K562 (cell line): Measurements from ENCODE around the gene GPR135. TPM values are rescaled to one million over a fixed set of nuclear protein-coding genes. Genes with fewer than 3 reads are reported as not detected.

ENCODE experiments used
- ATAC-seq: fragments of 200-7000 bp; cut with Tn5 transposase; 3 replicates; pipeline ENCODE4 v1.9.1; 2020; ENCODE audit warnings: moderate library complexity
- BruUV-seq: library from RNA; stranded (reverse); fragments of 400-500 nt; replicated peaks from 2 replicates; lab custom pipeline; 2021; lab: Mats Ljungman, UMichigan
- CTCF ChIA-PET: fragments of 300-600 bp; formaldehyde crosslinking; extraction: SDS; loops from one replicate; lab custom pipeline; 2021; ENCODE audit warnings: low intra/inter-chr PET ratio; lab: Yijun Ruan, JAX
- POLR2A ChIA-PET: fragments of 300-600, 350-650 bp; sonication (Branson Sonifier 250); formaldehyde crosslinking; extraction: SDS; loops from one replicate; lab custom pipeline; 2021; ENCODE audit warnings: antibody characterized with exemption, inconsistent platforms; lab: Yijun Ruan, JAX
- DNase-seq, 4 experiments: peaks; one replicate each; pipeline versions ENCODE4 v3.0.0 to v3.0.0-alpha.2; 2011 to 2018; ENCODE audit warnings: low spot score in 3 of 4, mixed read lengths in 3 of 4; ENCODE audit errors: extremely low read depth in 1 of 4
- FAIRE-seq: peaks from 2 replicates; lab custom pipeline; 2011; peaks lifted over from hg19 to GRCh38; lab: Jason Lieb, UNC
- H2AFZ ChIP-seq: 2 replicates; pipeline ENCODE4 v1.6.0; 2011; ENCODE audit warnings: low read depth, low read length, control low read depth, inconsistent platforms
- H3K27ac ChIP-seq: fragments of 200-600 bp; 3 replicates; pipeline ENCODE4 v1.8.0; 2011; ENCODE audit warnings: low read depth, mild to moderate bottlenecking, control low read depth, inconsistent platforms, low read length, moderate library complexity, mixed read lengths; ENCODE audit errors: extremely low read depth
- H3K27me3 ChIP-seq, 2 experiments: fragments of 300-600 bp in 1 of 2; 2 replicates in 1 of 2; 3 replicates in 1 of 2; pipeline versions ENCODE4 v1.6.0 to v1.8.0; 2011; ENCODE audit warnings: inconsistent platforms in 2 of 2, low read length in 2 of 2, mild to moderate bottlenecking in 1 of 2, mixed read lengths in 1 of 2, moderate library complexity in 1 of 2; ENCODE audit not compliant: control insufficient read depth in 2 of 2, insufficient read depth in 2 of 2
- H3K36me3 ChIP-seq: fragments of 300-600 bp; 3 replicates; pipeline ENCODE4 v1.8.0; 2011; ENCODE audit warnings: mild to moderate bottlenecking, low read length, inconsistent platforms; ENCODE audit not compliant: control insufficient read depth, insufficient read depth
- H3K4me1 ChIP-seq, 2 experiments: fragments of 200-600 bp in 1 of 2; replicated peaks in 1 of 2; 2 replicates in 1 of 2; 3 replicates in 1 of 2; pipeline versions ENCODE4 v1.5.1 to v1.8.0; 2011; ENCODE audit warnings: inconsistent platforms in 2 of 2, low read length in 2 of 2, mild to moderate bottlenecking in 1 of 2, mixed read lengths in 1 of 2, moderate library complexity in 1 of 2; ENCODE audit not compliant: control insufficient read depth in 2 of 2, insufficient read depth in 2 of 2
- H3K4me2 ChIP-seq: 2 replicates; pipeline ENCODE4 v1.6.1; 2011; ENCODE audit warnings: low read length, control low read depth, inconsistent platforms, mixed read lengths; ENCODE audit not compliant: insufficient read depth
- H3K4me3 ChIP-seq: fragments of 200-600 bp; sonication (generic), shearing (Covaris generic); 2 replicates; pipeline ENCODE4 v1.5.1; 2016; ENCODE audit warnings: control low read depth, inconsistent platforms
- H3K79me2 ChIP-seq: fragments of 200-600 bp; 3 replicates; pipeline ENCODE4 v1.8.0; 2011; ENCODE audit warnings: low read length, inconsistent platforms; ENCODE audit not compliant: control insufficient read depth, insufficient read depth
- H3K9ac ChIP-seq, 2 experiments: 2 replicates each; pipeline versions ENCODE4 v1.6.0 to v1.6.1; 2011; ENCODE audit warnings: low read depth in 2 of 2, low read length in 2 of 2, control low read depth in 1 of 2, inconsistent platforms in 1 of 2, mild to moderate bottlenecking in 1 of 2, mixed read lengths in 1 of 2; ENCODE audit not compliant: insufficient read depth in 1 of 2
- H3K9me1 ChIP-seq: one replicate; pipeline ENCODE4 v1.6.0; 2011; ENCODE audit warnings: inconsistent platforms, mild to moderate bottlenecking, low read length, moderate library complexity; ENCODE audit not compliant: control insufficient read depth, insufficient read depth
- H3K9me3 ChIP-seq: replicated peaks from 2 replicates; pipeline ENCODE4 v1.5.1; 2011; ENCODE audit warnings: low read depth, low read length, inconsistent platforms; ENCODE audit not compliant: control insufficient read depth, insufficient read depth
- H4K20me1 ChIP-seq: replicated peaks from 2 replicates; pipeline ENCODE4 v1.6.1; 2011; ENCODE audit warnings: low read length, inconsistent platforms, mixed read lengths; ENCODE audit not compliant: control insufficient read depth, insufficient read depth
- CAMTA2 ChIP-seq: fragments of 250-450 bp; sonication (Bioruptor Pico); conservative IDR thresholded peaks from 2 replicates; pipeline ENCODE4 v1.5.1; 2022
- GABPB1 ChIP-seq: sonication (generic); formaldehyde crosslinking; IDR thresholded peaks from 2 replicates; pipeline ENCODE4 v1.8.0; 2022; ENCODE audit warnings: mild to moderate bottlenecking, missing genetic modification reagents
- HIVEP1 ChIP-seq: fragments of 250-450 bp; sonication (Bioruptor Pico); IDR thresholded peaks from 2 replicates; pipeline ENCODE4 v1.4.0; 2020; ENCODE audit warnings: mild to moderate bottlenecking
- KLF6 ChIP-seq: fragments of 250-450 bp; sonication (Bioruptor Pico); IDR thresholded peaks from 2 replicates; pipeline ENCODE4 v1.4.0; 2020; ENCODE audit warnings: mild to moderate bottlenecking, moderate library complexity, borderline replicate concordance
- MIER1 ChIP-seq: fragments of 450-650 bp; IDR thresholded peaks from 2 replicates; pipeline ENCODE4 v1.6.1; 2016; ENCODE audit warnings: antibody characterized with exemption, mild to moderate bottlenecking, low read depth
- NR2C2 ChIP-seq, 2 experiments: fragments of 200-800 bp in 1 of 2; sonication (Bioruptor generic) in 1 of 2; sonication (generic) in 1 of 2; formaldehyde crosslinking in 1 of 2; IDR thresholded peaks; 2 replicates each; pipeline versions ENCODE4 v1.6.1 to v1.8.0; 2016 to 2022; ENCODE audit warnings: mild to moderate bottlenecking in 1 of 2, missing compliant biosample characterization in 1 of 2, missing genetic modification characterization in 1 of 2, missing genetic modification reagents in 1 of 2
- WGBS: fragments of 100-300 bp; shearing (Covaris generic); methylation state at CpG from one replicate; pipeline ENCODE4 v1.1.6; 2016; ENCODE audit warnings: low coverage, mixed read lengths; ENCODE audit not compliant: insufficient coverage; ENCODE audit errors: missing lambda C conversion rate; 5-methylcytosine and 5-hydroxymethylcytosine counted together
- in situ Hi-C: fragments of 300-500 bp; cut with MboI; formaldehyde crosslinking; loops from 4 replicates; pipeline ENCODE4 v1.15.0; 2018; ENCODE audit warnings: inconsistent platforms, mixed read lengths
- intact Hi-C: fragments of 100-400 bp; cut with micrococcal nuclease; formaldehyde crosslinking; loops from 2 replicates; pipeline ENCODE4 v1.14.2; 2022
- polyA plus RNA-seq, 8 experiments: library from polyadenylated mRNA; depleted of rRNA in 4 of 8; stranded (reverse) in 5 of 8; unstranded in 3 of 8; fragments of >200 nt; fragmentation: Nextera tagmentation in 2 of 8; fragmentation: Illumina TruSeq in 1 of 8; extraction: Ambion mirVana in 2 of 8; extraction: Trizol in 1 of 8; gene quantifications; 2 replicates each; pipeline versions ENCODE4 v1.2.1 to v1.2.3, GENCODE V29; 2011 to 2014; ENCODE audit warnings: inconsistent platforms in 1 of 8, missing spikeins in 1 of 8
- total RNA-seq, 7 experiments: library from RNA; depleted of rRNA in 6 of 7; stranded (reverse); fragments of >200 nt in 6 of 7; fragmentation: Illumina TruSeq in 2 of 7; extraction: Trizol in 2 of 7; gene quantifications; 2 replicates each; pipeline versions ENCODE4 v1.2.1 to v1.2.3, GENCODE V29; 2011 to 2021; ENCODE audit warnings: low replicate concordance in 1 of 7
- TF ChIP-seq, protein P1 (sequence below): IDR thresholded peaks from 2 replicates; pipeline ENCODE4 v1.6.1; 2014; ENCODE audit warnings: antibody characterized with exemption

GPR135 gene
- total and polyA plus RNA-seq, 9 of the 15 experiments (the other 6 are each of a cell fraction or from before 2014, with no cell fraction given), result 0.06 to 1.6 (median 1.0) TPM

DNA sequence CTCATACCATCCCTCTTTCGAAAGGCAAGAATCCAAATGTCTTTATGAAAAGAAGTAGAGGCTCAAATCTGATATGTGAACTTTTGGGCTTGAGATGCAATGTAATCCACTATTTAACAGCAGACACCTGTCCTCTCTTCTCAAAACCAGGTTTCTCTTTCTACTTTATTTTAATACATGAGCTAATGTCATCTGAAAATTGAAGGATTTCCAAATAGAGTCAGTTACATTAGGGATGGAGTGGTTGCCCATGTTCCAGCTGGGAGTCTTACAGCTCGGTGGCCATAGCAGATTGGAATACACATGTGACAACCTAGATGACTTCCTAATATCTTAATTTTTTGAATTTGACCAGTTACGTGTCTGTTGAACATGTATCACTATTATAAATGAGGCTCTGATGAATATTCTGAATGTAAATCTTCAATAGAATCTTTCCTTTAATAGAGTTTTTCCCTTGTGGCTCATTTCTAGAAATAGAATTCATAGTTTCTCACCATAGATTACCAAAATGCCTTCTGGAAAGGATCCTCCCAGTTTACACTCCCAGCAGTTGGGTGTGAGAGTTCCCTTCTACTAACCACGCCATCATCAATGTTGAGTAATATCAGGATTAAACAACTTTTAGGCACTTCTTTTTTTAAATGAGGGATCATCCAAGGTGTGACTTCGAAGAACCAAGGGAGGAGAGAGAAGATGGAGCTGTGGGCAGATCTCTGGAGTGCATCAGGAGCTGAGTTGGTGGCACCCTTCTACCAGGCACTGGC is 49.2 kb downstream of the GPR135 start:
- no peaks in the 10 kb centered on the region for H3K9me3 ChIP-seq
- 5% methylated on average over 5 of the region's 5 CpGs for WGBS
- H3K9ac ChIP-seq, result no peak overlapping the region
- DNase-seq, result no peak
- H3K4me2 ChIP-seq, result no peak overlapping the region
- no peak overlapping the region for H3K27ac ChIP-seq
- in situ Hi-C loops, result no loop called here
- H3K27me3 ChIP-seq, result no peaks in the 10 kb centered on the region; a peak in 1 of 5 replicates
- H3K4me3 ChIP-seq, result no peak overlapping the region
- no peaks in the 10 kb centered on the region for H3K4me1 ChIP-seq
- no peaks in the 10 kb centered on the region for H3K36me3 ChIP-seq
- no peak overlapping the region for H2AFZ ChIP-seq
- ChIA-PET POLR2A (no interaction called here), CTCF (no interaction called here)
- TF ChIP-seq GABPB1 (CRISPR knock-in tag) (no peak), HIVEP1 (no peak), MIER1 (no peak), KLF6 (CRISPR knock-in tag) (no peak), NR2C2 (CRISPR knock-in tag; IDR thresholded peaks at IDR 0.05) (no peak), NR2C2 (tag; IDR thresholded peaks at IDR 0.05) (no peak), CAMTA2 (no peak)
- TF ChIP-seq, protein P1, sequence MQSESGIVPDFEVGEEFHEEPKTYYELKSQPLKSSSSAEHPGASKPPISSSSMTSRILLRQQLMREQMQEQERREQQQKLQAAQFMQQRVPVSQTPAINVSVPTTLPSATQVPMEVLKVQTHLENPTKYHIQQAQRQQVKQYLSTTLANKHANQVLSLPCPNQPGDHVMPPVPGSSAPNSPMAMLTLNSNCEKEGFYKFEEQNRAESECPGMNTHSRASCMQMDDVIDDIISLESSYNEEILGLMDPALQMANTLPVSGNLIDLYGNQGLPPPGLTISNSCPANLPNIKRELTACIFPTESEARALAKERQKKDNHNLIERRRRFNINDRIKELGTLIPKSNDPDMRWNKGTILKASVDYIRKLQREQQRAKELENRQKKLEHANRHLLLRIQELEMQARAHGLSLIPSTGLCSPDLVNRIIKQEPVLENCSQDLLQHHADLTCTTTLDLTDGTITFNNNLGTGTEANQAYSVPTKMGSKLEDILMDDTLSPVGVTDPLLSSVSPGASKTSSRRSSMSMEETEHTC, result no peak
- H3K9me1 ChIP-seq, result no peaks in the 10 kb centered on the region
- H3K79me2 ChIP-seq, result no peaks in the 10 kb centered on the region
- no peaks in the 10 kb centered on the region for H4K20me1 ChIP-seq
- BruUV-seq, result no TSS peak
- intact Hi-C loops, result no loop called here
- no peak for ATAC-seq
- no peak for FAIRE-seq

Other genes with a start within 250 kb of the GPR135 start
- gene L3HYPDH, start 19.0 kb upstream of the GPR135 start, total RNA-seq (2014; rRNA removed), result 17.8 and 22.9 TPM in 2 replicates
- gene L3HYPDH, start 19.0 kb upstream of the GPR135 start, total RNA-seq (2014; rRNA removed; fragmentation: Illumina TruSeq; extraction: Trizol), result 14.3 and 16.0 TPM in 2 replicates
- gene L3HYPDH, start 19.0 kb upstream of the GPR135 start, total RNA-seq (2015; rRNA removed; fragmentation: Illumina TruSeq; extraction: Trizol), result 18.1 and 19.3 TPM in 2 replicates
- 19.0 and 20.6 TPM in 2 replicates for gene L3HYPDH, start 19.0 kb upstream of the GPR135 start, total RNA-seq (2021)
- 31.3 and 36.5 TPM in 2 replicates for gene L3HYPDH, start 19.0 kb upstream of the GPR135 start, polyA plus RNA-seq (2011; rRNA removed)
- 11.3 and 12.8 TPM in 2 replicates for gene L3HYPDH, start 19.0 kb upstream of the GPR135 start, polyA plus RNA-seq (2014; fragmentation: Illumina TruSeq; extraction: Trizol)
- gene L3HYPDH, start 19.0 kb upstream of the GPR135 start, polyA plus RNA-seq (2014; fragmentation: Nextera tagmentation; extraction: Ambion mirVana), result 10 to 100 TPM; 17.2 to 19.7 TPM
- 28.2 and 33.0 TPM in 2 replicates for gene L3HYPDH, start 19.0 kb upstream of the GPR135 start, polyA plus RNA-seq (2014; rRNA removed)
- gene JKAMP, start 19.1 kb upstream of the GPR135 start, total RNA-seq (2014; rRNA removed), result 19.7 and 24.9 TPM in 2 replicates
- 33.8 and 37.8 TPM in 2 replicates for gene JKAMP, start 19.1 kb upstream of the GPR135 start, total RNA-seq (2014; rRNA removed; fragmentation: Illumina TruSeq; extraction: Trizol)
- 26.9 and 30.3 TPM in 2 replicates for gene JKAMP, start 19.1 kb upstream of the GPR135 start, total RNA-seq (2015; rRNA removed; fragmentation: Illumina TruSeq; extraction: Trizol)
- 19.3 and 21.2 TPM in 2 replicates for gene JKAMP, start 19.1 kb upstream of the GPR135 start, total RNA-seq (2021)
- gene JKAMP, start 19.1 kb upstream of the GPR135 start, polyA plus RNA-seq (2011; rRNA removed), result 78.9 and 90.2 TPM in 2 replicates
- 34.1 and 42.6 TPM in 2 replicates for gene JKAMP, start 19.1 kb upstream of the GPR135 start, polyA plus RNA-seq (2014; fragmentation: Illumina TruSeq; extraction: Trizol)
- 100 to 1,000 TPM; 114 to 119 TPM for gene JKAMP, start 19.1 kb upstream of the GPR135 start, polyA plus RNA-seq (2014; fragmentation: Nextera tagmentation; extraction: Ambion mirVana)
- 26.2 and 38.5 TPM in 2 replicates for gene JKAMP, start 19.1 kb upstream of the GPR135 start, polyA plus RNA-seq (2014; rRNA removed)
- not detected in 2 replicates for gene CCDC175, start 111.4 kb upstream of the GPR135 start, total RNA-seq (2014; rRNA removed)
- not detected in 2 replicates for gene CCDC175, start 111.4 kb upstream of the GPR135 start, total RNA-seq (2014; rRNA removed; fragmentation: Illumina TruSeq; extraction: Trizol)
- not detected in 2 replicates for gene CCDC175, start 111.4 kb upstream of the GPR135 start, total RNA-seq (2015; rRNA removed; fragmentation: Illumina TruSeq; extraction: Trizol)
- gene CCDC175, start 111.4 kb upstream of the GPR135 start, total RNA-seq (2021), result not detected in 2 replicates
- gene CCDC175, start 111.4 kb upstream of the GPR135 start, polyA plus RNA-seq (2011; rRNA removed), result not detected in 2 replicates
- not detected in 2 replicates for gene CCDC175, start 111.4 kb upstream of the GPR135 start, polyA plus RNA-seq (2014; fragmentation: Illumina TruSeq; extraction: Trizol)
- gene CCDC175, start 111.4 kb upstream of the GPR135 start, polyA plus RNA-seq (2014; fragmentation: Nextera tagmentation; extraction: Ambion mirVana), result not detected
- not detected in 2 replicates for gene CCDC175, start 111.4 kb upstream of the GPR135 start, polyA plus RNA-seq (2014; rRNA removed)